Keratinocyte (primary cell): ENCODE data around the gene NUDC. TPM values are rescaled to one million over a fixed set of nuclear protein-coding genes. Genes with fewer than 3 reads are reported as not detected.

Source experiments
- DNase-seq: peaks from one replicate; pipeline ENCODE4 v3.0.0-alpha.2; 2011; ENCODE audit warnings: low read depth, missing footprints, low spot score
- FAIRE-seq: peaks from 2 replicates; lab custom pipeline; 2011; peaks lifted over from hg19 to GRCh38; lab: Jason Lieb, UNC
- H2AFZ ChIP-seq: 2 replicates; pipeline ENCODE4 v1.6.0; 2012; ENCODE audit warnings: low read length, control low read depth, inconsistent platforms; ENCODE audit not compliant: control insufficient read depth
- H3K27ac ChIP-seq: 2 replicates; pipeline ENCODE4 v1.5.1; 2011; ENCODE audit warnings: low read length; ENCODE audit not compliant: control insufficient read depth, insufficient read depth
- H3K27me3 ChIP-seq: 3 replicates; pipeline ENCODE4 v1.6.0; 2011; ENCODE audit warnings: low read length; ENCODE audit not compliant: control insufficient read depth, insufficient read depth; ENCODE audit errors: extremely low read depth
- H3K36me3 ChIP-seq, 2 experiments: 2 replicates in 1 of 2; 3 replicates in 1 of 2; pipeline ENCODE4 v1.5.1; 2011; ENCODE audit warnings: low read length in 2 of 2, mild to moderate bottlenecking in 1 of 2; ENCODE audit not compliant: control insufficient read depth in 2 of 2, insufficient read depth in 2 of 2; ENCODE audit errors: extremely low read depth in 1 of 2
- H3K4me1 ChIP-seq: 3 replicates; pipeline ENCODE4 v1.5.1; 2011; ENCODE audit warnings: low read length; ENCODE audit not compliant: control insufficient read depth, insufficient read depth; ENCODE audit errors: extremely low read depth
- H3K4me2 ChIP-seq: 3 replicates; pipeline ENCODE4 v1.6.0; 2011; ENCODE audit warnings: low read depth, low read length; ENCODE audit not compliant: control insufficient read depth, insufficient read depth; ENCODE audit errors: extremely low read depth
- H3K4me3 ChIP-seq, 3 experiments: fragments of 200-600 bp in 1 of 3; sonication (generic) in 1 of 3; 2 replicates in 2 of 3; 3 replicates in 1 of 3; pipeline ENCODE4 v1.5.1; 2011 to 2016; ENCODE audit warnings: low read length in 3 of 3, mild to moderate bottlenecking in 3 of 3, control low read depth in 2 of 3, inconsistent platforms in 1 of 3, low read depth in 1 of 3, mixed read lengths in 1 of 3, mixed run types in 1 of 3, moderate library complexity in 1 of 3; ENCODE audit not compliant: control insufficient read depth in 2 of 3, insufficient read depth in 2 of 3; ENCODE audit errors: extremely low read depth in 1 of 3
- H3K79me2 ChIP-seq: 2 replicates; pipeline ENCODE4 v1.6.0; 2012; ENCODE audit warnings: low read length; ENCODE audit not compliant: control insufficient read depth, insufficient read depth
- H3K9ac ChIP-seq: 3 replicates; pipeline ENCODE4 v1.6.0; 2011; ENCODE audit warnings: low read length; ENCODE audit not compliant: control insufficient read depth, insufficient read depth; ENCODE audit errors: extremely low read depth
- H3K9me1 ChIP-seq: 3 replicates; pipeline ENCODE4 v1.6.0; 2011; ENCODE audit warnings: low read length; ENCODE audit not compliant: control insufficient read depth, insufficient read depth; ENCODE audit errors: extremely low read depth
- H3K9me3 ChIP-seq: 2 replicates; pipeline ENCODE4 v1.5.1; 2012; ENCODE audit warnings: low read depth, low read length; ENCODE audit not compliant: control insufficient read depth
- H4K20me1 ChIP-seq: 3 replicates; pipeline ENCODE4 v1.6.0; 2011; ENCODE audit warnings: low read length; ENCODE audit not compliant: control insufficient read depth, insufficient read depth; ENCODE audit errors: extremely low read depth
- EZH2 ChIP-seq: IDR thresholded peaks from one replicate; pipeline ENCODE4 v1.6.1; 2012; ENCODE audit warnings: inconsistent platforms, mild to moderate bottlenecking, low read length, moderate library complexity
- dilution Hi-C: fragments of 300-500 bp; cut with MboI; formaldehyde crosslinking; loops from one replicate; pipeline ENCODE4 v1.7.0; 2020; ENCODE audit warnings: low sequenced_read_pairs; ENCODE audit not compliant: extremely low pct_ligation_motif_present
- polyA plus RNA-seq, 5 experiments: library from polyadenylated mRNA; depleted of rRNA in 3 of 5; stranded (reverse) in 3 of 5; stranded (forward) in 1 of 5; unstranded in 1 of 5; fragments of >200 nt; gene quantifications; 1 replicate in 1 of 5; 2 replicates in 3 of 5; 3 replicates in 1 of 5; pipeline versions ENCODE4 v1.2.1 to v1.2.3, GENCODE V29; 2011 to 2012; ENCODE audit warnings: missing spikeins in 2 of 5, low read depth in 1 of 5, low replicate concordance in 1 of 5
- TF ChIP-seq, protein P1 (sequence below), 3 experiments: IDR thresholded peaks in 1 of 3; conservative IDR thresholded peaks in 1 of 3; optimal IDR thresholded peaks in 1 of 3; 2 replicates in 2 of 3; 3 replicates in 1 of 3; pipeline versions ENCODE3 to v1.5.1; 2011; ENCODE audit warnings: low read length in 3 of 3, mild to moderate bottlenecking in 3 of 3, moderate library complexity in 2 of 3, control low read depth in 1 of 3, inconsistent platforms in 1 of 3; ENCODE audit not compliant: insufficient read depth in 2 of 3; ENCODE audit errors: extremely low read depth in 1 of 3

The NUDC gene
- polyA plus RNA-seq, 1 donor (not counting 4 experiments of a cell fraction or from before 2014, with no cell fraction given) = 57.3 TPM

- no peak for FAIRE-seq
- dilution Hi-C loops = no loop called here
- Histone ChIP-seq H3K4me3 (no peak overlapping the region), H3K9me1 (no peaks in the 10 kb centered on the region), H3K4me1 (peaks cover 16% of the 10 kb centered on the region), H3K9ac (no peak overlapping the region), H2AFZ (no peak overlapping the region), H3K9me3 (no peaks in the 10 kb centered on the region), H4K20me1 (peaks cover 2% of the 10 kb centered on the region), H3K36me3 (peaks cover 29 to 33% of the 10 kb centered on the region in 2 experiments), H3K27ac (no peak overlapping the region), H3K27me3 (no peaks in the 10 kb centered on the region), H3K4me2 (peak overlapping the region; percentile 72), H3K79me2 (peaks cover 31% of the 10 kb centered on the region)
- DNase-seq = no peak
- TF ChIP-seq, protein P1, sequence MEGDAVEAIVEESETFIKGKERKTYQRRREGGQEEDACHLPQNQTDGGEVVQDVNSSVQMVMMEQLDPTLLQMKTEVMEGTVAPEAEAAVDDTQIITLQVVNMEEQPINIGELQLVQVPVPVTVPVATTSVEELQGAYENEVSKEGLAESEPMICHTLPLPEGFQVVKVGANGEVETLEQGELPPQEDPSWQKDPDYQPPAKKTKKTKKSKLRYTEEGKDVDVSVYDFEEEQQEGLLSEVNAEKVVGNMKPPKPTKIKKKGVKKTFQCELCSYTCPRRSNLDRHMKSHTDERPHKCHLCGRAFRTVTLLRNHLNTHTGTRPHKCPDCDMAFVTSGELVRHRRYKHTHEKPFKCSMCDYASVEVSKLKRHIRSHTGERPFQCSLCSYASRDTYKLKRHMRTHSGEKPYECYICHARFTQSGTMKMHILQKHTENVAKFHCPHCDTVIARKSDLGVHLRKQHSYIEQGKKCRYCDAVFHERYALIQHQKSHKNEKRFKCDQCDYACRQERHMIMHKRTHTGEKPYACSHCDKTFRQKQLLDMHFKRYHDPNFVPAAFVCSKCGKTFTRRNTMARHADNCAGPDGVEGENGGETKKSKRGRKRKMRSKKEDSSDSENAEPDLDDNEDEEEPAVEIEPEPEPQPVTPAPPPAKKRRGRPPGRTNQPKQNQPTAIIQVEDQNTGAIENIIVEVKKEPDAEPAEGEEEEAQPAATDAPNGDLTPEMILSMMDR (optimal IDR thresholded peaks at IDR 0.05 in 1 of 3, IDR thresholded peaks at IDR 0.05 in 1 of 3, conservative IDR thresholded peaks at IDR 0.05 in 1 of 3; ENCODE audit: extremely low read depth in 1 of 3, insufficient read depth in 2 of 3, low read length in 3 of 3) = no peak
- TF ChIP-seq EZH2 = no peak
Observed at GRCh38 chr1:26888231-26888630, 33.3 kb upstream of the NUDC start.

DNA sequence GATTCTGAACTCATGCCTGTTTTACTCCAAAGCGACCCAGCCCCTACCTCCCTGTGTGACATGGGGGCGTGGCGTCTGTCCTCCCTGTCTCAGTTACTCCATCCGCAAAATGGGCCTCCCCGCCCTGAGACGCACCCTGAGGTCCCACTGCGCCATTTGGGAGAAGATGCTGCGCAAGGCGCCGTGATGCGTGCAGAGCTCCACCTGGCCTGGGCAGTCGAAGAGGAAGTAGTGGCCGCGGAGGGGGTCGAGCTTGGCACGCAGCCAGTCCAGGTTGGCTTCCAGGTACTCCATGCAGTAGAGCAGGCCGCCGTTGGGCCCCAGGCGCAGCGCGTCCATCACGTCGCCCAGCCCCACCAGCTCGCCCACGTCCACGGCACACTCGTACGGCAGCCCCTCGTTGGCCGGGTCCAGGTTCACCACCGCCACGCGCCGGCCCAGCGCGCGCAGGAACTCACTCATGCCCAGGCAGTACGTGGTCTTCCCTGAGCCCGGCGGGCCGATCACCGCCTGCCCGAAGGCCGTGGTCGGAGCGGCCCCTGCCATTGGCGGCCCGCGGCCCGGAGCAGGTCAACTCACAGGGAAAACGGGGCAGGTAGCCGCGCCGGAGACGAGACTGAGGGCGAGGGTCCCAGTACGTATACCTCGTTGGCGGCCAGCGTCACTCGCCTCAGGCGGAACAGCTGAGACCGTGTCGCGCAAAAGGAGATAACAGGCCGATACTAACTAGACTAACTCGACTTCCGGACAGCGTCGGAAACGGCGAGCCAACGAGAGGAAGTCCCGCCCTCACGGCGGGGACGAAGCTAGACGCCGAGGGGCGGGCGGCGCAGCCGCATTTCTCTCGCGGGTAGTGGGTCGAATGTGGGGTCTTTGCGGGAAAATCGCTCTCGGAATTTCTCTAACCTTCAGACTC is 31.7 kb upstream of the NUDC start, which contains the start of gene GPN2:
TSS of gene GPN2 (minus strand) at position 733 of the 916 bp plus-strand sequence. CDS start at position 546, 187 bp downstream.
- no peak for DNase-seq
- no peak for TF ChIP-seq EZH2
- TF ChIP-seq, protein P1 (optimal IDR thresholded peaks at IDR 0.05 in 1 of 3, IDR thresholded peaks at IDR 0.05 in 1 of 3, conservative IDR thresholded peaks at IDR 0.05 in 1 of 3; ENCODE audit: extremely low read depth in 1 of 3, insufficient read depth in 2 of 3, low read length in 3 of 3) = no peak
- Histone ChIP-seq H3K79me2 (peaks cover 28% of the 10 kb centered on the region), H2AFZ (peak within 1 kb of the TSS; percentile 87), H3K36me3 (peaks cover 20 to 26% of the 10 kb centered on the region in 2 experiments), H4K20me1 (peaks cover 2% of the 10 kb centered on the region), H3K4me1 (peaks cover 24% of the 10 kb centered on the region), H3K4me3 (peak within 1 kb of the TSS; percentile 67 to 90 (median 85)), H3K9me1 (no peaks in the 10 kb centered on the region), H3K9me3 (no peaks in the 10 kb centered on the region), H3K9ac (peak within 1 kb of the TSS; percentile 94), H3K27ac (peak within 1 kb of the TSS; percentile 90), H3K27me3 (no peaks in the 10 kb centered on the region), H3K4me2 (peak within 1 kb of the TSS; percentile 72)
- dilution Hi-C loops = no loop called here
- peak; percentile 67 for FAIRE-seq
